ENCODE measurements around the gene DTNB.
"Not testable (repeated sequence)": the region's sequence is repeated elsewhere in the genome, so short reads cannot be mapped to it uniquely, and the experiment has no call there.

The DTNB gene

DNA sequence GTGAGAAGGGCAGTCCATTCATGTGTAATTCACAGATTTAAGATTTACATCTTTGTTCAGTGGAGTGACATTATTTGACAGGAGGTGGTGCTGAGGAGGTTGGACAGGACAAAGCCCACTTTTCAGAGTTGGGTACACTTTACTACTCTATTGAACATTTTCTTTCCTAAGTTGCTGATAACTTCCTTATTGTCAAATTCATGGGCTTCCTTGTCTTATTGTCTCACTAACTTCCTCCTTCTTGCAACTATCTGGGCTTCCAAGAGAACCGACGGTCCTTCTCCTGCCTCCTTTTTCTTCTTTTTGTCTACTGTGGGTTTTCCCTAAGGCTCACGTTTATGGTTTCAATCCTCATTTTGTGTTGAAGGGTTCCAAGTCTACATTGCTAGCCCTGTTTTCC is 263.9 kb downstream of the DTNB start:
- TF ChIP-seq, protein P1, sequence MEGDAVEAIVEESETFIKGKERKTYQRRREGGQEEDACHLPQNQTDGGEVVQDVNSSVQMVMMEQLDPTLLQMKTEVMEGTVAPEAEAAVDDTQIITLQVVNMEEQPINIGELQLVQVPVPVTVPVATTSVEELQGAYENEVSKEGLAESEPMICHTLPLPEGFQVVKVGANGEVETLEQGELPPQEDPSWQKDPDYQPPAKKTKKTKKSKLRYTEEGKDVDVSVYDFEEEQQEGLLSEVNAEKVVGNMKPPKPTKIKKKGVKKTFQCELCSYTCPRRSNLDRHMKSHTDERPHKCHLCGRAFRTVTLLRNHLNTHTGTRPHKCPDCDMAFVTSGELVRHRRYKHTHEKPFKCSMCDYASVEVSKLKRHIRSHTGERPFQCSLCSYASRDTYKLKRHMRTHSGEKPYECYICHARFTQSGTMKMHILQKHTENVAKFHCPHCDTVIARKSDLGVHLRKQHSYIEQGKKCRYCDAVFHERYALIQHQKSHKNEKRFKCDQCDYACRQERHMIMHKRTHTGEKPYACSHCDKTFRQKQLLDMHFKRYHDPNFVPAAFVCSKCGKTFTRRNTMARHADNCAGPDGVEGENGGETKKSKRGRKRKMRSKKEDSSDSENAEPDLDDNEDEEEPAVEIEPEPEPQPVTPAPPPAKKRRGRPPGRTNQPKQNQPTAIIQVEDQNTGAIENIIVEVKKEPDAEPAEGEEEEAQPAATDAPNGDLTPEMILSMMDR (IDR thresholded peaks at IDR 0.05; ENCODE audit: control insufficient read depth, extremely low read depth, insufficient read depth) = no peak
- no peak for DNase-seq (ENCODE audit: low read depth)
- no peak overlapping the region for H3K4me3 ChIP-seq (ENCODE audit: low read depth, low read length)

DNA sequence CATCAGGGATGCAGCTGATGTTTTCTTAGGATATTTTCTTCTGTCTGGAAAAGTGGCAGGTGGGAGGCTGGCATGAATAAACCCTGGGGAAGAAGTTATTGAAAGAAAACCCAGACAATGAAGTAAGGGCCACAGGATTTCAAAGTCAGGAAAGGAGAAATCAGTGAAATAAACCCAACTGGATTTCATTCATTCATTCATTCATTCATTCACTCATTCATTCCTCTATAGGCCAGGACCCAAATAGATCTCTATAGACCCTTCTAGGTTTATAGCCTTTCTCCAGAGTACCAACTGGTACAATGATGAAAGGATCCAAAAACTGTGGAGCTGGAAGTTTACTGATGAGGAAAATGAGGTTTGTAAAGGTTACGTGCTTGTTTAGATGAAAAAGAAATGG is 264.3 kb downstream of the DTNB start:
- no peak for DNase-seq (ENCODE audit: low read depth)
- no peak overlapping the region for H3K4me3 ChIP-seq (ENCODE audit: low read depth, low read length)
- TF ChIP-seq, protein P1 (IDR thresholded peaks at IDR 0.05; ENCODE audit: control insufficient read depth, extremely low read depth, insufficient read depth) = no peak

DNA sequence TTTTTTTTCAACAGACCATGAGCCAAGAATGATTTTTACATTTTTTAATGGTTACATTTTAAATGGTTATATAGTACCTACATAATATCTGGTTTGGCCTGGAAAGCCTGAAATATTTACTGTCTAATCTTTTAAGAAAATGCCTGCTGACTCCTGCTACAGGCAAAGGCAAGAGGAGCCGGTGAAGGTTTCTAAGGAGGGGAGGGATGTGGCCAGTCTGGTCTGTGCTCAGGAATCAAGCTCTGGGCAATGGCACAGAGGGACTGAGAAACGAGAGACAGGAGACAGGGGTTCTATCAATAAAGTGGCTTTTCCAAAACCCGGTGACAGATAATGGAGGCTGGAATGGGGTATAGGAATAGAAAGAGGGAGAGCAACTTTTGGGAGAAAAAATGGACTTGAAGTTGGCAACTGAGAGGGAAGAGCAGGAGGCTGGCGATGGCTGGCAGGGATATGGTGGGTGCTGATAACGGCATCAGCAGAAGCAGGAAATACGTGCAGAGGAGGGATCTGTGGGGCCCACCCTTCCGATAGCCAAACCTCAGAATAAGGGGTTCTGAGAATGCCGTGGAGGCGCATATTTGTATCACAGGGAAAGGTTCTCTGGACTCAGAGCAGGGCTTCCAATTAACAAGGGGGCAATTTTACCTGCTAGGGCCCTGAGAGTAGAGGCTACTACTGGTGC is 267.6 kb downstream of the DTNB start:
- no peak overlapping the region for H3K4me3 ChIP-seq (ENCODE audit: low read depth, low read length)
- DNase-seq (ENCODE audit: low read depth) = no peak
- TF ChIP-seq, protein P1 (IDR thresholded peaks at IDR 0.05; ENCODE audit: control insufficient read depth, extremely low read depth, insufficient read depth) = no peak

DNA sequence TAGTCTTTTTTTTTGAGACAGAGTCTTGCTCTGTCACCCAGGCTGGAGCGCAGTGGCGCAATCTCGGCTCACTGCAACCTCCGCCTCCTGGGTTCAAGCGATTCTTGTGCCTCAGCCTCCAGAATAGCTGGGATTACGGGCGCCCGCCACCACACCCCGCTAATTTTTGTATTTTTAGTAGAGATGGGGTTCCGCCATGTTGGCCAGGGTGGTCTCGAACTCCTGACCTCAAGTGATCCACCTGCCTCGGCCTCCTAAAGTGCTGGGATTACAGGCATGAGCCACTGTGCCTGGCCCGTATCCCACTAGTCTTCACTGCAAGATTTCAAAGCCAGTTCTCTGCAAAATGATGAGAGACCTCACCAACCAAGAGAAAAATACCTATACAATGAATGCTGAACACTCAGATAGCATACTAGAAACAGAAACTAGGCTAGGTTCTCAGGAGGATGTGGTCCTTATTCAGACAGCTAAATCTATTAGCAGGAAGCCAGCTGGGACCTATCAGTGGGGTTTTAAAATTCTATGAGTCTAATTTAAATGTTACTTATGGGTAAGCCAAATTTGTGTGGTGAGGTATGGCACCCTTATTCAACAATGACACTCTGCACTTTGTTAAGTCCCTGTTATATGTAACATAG is 270.1 kb downstream of the DTNB start:
- DNase-seq (ENCODE audit: low read depth); H3K4me3 ChIP-seq (ENCODE audit: low read depth, low read length): not testable (repeated sequence)

DNA sequence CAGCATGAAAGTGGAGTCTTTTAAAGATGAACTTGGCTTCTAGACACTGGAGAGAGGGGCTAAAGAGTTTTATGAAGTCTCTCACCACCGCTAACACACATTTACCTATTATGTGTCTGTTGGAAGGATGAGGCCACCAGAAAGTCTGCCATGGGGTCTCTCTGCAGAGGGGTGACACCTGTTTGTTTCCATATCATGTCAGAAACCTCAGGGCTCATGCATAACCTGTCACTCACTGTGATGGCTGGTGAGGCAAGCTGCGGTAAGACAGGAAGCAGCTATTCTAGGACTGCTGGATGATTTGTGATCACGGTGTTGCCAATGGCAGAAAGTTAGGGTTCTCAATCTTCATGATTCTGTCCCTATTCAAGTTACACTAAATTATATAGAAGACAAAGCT is 270.9 kb downstream of the DTNB start:
- no peak for DNase-seq (ENCODE audit: low read depth)
- TF ChIP-seq, protein P1 (IDR thresholded peaks at IDR 0.05; ENCODE audit: control insufficient read depth, extremely low read depth, insufficient read depth) = no peak
- H3K4me3 ChIP-seq (ENCODE audit: low read depth, low read length) = no peak overlapping the region

DNA sequence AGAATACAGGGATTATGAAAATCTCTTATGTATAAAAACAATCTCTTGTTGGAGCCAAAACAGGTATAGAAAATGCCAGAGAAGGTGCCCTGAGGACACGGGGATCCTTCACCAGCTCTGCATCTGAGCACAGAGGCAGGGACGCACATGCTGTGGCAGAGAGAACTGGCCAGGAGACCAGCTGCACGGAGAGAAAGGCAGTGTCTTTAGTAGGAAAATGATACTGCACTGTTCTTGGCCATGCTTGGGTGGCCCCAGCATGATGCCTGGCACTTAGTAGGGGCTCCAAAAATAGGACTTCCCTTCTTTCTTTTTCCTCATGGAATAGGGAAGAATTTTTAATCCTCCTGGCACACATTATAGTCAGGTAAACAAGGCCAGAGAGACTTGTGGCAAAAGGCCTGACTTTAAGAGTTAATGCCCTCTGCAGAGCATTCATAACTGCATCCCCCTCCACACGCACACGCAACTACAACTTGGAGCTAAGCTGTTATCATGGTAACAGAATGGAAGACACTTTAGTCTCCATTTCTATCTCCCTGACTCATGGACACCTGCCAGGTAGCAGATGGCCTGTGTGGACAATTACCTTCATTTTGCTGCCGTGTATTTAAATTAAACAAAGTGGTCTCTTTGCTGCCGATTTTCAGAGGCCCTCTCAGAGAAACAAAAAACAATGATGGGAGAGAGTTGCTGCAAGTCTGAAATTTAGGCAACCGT is 271.9 kb downstream of the DTNB start:
- no peak for DNase-seq (ENCODE audit: low read depth)
- TF ChIP-seq, protein P1 (IDR thresholded peaks at IDR 0.05; ENCODE audit: control insufficient read depth, extremely low read depth, insufficient read depth) = no peak
- H3K4me3 ChIP-seq (ENCODE audit: low read depth, low read length) = no peak overlapping the region

DNA sequence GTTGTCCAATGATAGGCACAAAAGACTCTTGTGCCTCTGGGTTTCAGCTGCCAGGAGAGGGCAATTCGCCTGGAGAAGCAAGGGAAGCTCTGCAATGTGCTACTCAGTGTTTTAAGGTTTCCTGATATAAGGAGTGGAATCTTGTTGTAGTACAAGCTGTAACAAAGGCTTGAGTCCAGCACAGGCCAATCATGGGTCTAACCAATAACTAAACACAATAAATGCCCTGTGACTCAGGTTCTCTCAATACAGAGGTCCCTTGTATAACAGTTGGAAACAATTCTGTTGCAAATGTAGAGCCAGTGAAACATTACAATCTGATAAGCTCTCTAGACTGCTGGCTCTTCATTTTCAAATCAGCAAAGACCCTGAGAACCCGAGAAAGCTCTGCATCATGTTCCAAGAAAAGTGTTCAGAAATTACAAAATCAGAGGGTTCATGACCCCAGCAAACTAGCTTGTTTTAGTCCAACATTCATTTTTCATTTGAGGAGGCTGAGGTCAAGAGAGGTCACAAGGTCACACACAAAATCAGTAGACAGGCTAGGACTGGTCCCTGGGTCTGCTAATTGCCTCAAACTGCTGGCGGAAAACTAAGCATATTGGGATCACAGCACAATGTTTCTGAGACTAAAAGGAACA is 272.7 kb downstream of the DTNB start:
- TF ChIP-seq, protein P1 (IDR thresholded peaks at IDR 0.05; ENCODE audit: control insufficient read depth, extremely low read depth, insufficient read depth) = no peak
- no peak overlapping the region for H3K4me3 ChIP-seq (ENCODE audit: low read depth, low read length)
- DNase-seq (ENCODE audit: low read depth) = no peak

Measured in LNCaP clone FGC (cell line).